MM.1S (cell line): ENCODE results near the gene ANKUB1.

ENCODE experiments used
- DNase-seq: peaks from one replicate; pipeline ENCODE4 v3.0.0-alpha.2; 2015
- H2AFZ ChIP-seq: fragments of 300-600 bp; sonication (generic); 2 replicates; pipeline ENCODE4 v1.6.0; 2016; ENCODE audit warnings: antibody characterized with exemption, low read length
- H3F3A ChIP-seq: fragments of 300-600 bp; sonication (generic); 2 replicates; pipeline ENCODE4 v1.6.1; 2016; ENCODE audit warnings: mild to moderate bottlenecking, antibody characterized with exemption, low read length, moderate library complexity, mixed read lengths; ENCODE audit not compliant: insufficient read depth
- H3K27ac ChIP-seq: fragments of 300-600 bp; sonication (generic); 2 replicates; pipeline ENCODE4 v1.5.1; 2016; ENCODE audit warnings: mild to moderate bottlenecking, low read length
- H3K27me3 ChIP-seq: fragments of 300-600 bp; sonication (generic); replicated peaks from 2 replicates; pipeline ENCODE4 v1.6.0; 2016; ENCODE audit warnings: low read length; ENCODE audit not compliant: insufficient read depth
- H3K36me3 ChIP-seq: fragments of 300-600 bp; sonication (generic); replicated peaks from 2 replicates; pipeline ENCODE4 v1.6.1; 2016; ENCODE audit warnings: mild to moderate bottlenecking, low read length, mixed read lengths; ENCODE audit not compliant: insufficient read depth
- H3K4me1 ChIP-seq: fragments of 300-600 bp; sonication (generic); 2 replicates; pipeline ENCODE4 v1.6.1; 2016; ENCODE audit warnings: low read length, mixed read lengths
- H3K4me2 ChIP-seq: fragments of 300-600 bp; sonication (generic); 2 replicates; pipeline ENCODE4 v1.6.0; 2016; ENCODE audit warnings: low read depth, low read length
- H3K4me3 ChIP-seq: fragments of 300-600 bp; sonication (generic); 2 replicates; pipeline ENCODE4 v1.5.1; 2016; ENCODE audit warnings: low read length, mixed read lengths
- H3K79me2 ChIP-seq: fragments of 300-600 bp; sonication (generic); 2 replicates; pipeline ENCODE4 v1.6.1; 2016; ENCODE audit warnings: mixed run types, low read length, mixed read lengths
- H3K9ac ChIP-seq: fragments of 300-600 bp; sonication (generic); 2 replicates; pipeline ENCODE4 v1.6.1; 2016; ENCODE audit warnings: low read length, mixed read lengths
- H3K9me2 ChIP-seq: fragments of 300-600 bp; sonication (generic); replicated peaks from 2 replicates; pipeline ENCODE4 v1.6.1; 2016; ENCODE audit warnings: mild to moderate bottlenecking, low read length, mixed read lengths; ENCODE audit not compliant: insufficient read depth
- H3K9me3 ChIP-seq: fragments of 300-600 bp; sonication (generic); replicated peaks from 2 replicates; pipeline ENCODE4 v1.6.1; 2016; ENCODE audit warnings: mild to moderate bottlenecking, low read length, mixed read lengths; ENCODE audit not compliant: insufficient read depth
- H4K20me1 ChIP-seq: fragments of 300-600 bp; sonication (generic); 2 replicates; pipeline ENCODE4 v1.6.1; 2016; ENCODE audit warnings: mild to moderate bottlenecking, low read length, moderate library complexity, mixed read lengths; ENCODE audit not compliant: insufficient read depth
- EZH2 ChIP-seq: fragments of 300-600 bp; sonication (generic); optimal IDR thresholded peaks from 2 replicates; pipeline ENCODE3; 2017; ENCODE audit warnings: low read depth, mild to moderate bottlenecking, antibody characterized with exemption, low read length, mixed read lengths
- EZH2phosphoT487 ChIP-seq: fragments of 300-600 bp; sonication (generic); IDR thresholded peaks from 2 replicates; pipeline ENCODE4 v1.6.1; 2018; ENCODE audit warnings: antibody characterized with exemption, low read length
- TF ChIP-seq, protein P1 (sequence below): fragments of 300-600 bp; sonication (generic); IDR thresholded peaks from 2 replicates; pipeline ENCODE4 v1.5.1; 2016; ENCODE audit warnings: antibody characterized with exemption, low read length, mixed read lengths

ANKUB1 gene

GRCh38 chr3:149744151-149744550 lies 48.2 kb downstream of the ANKUB1 start:
- H3K27ac ChIP-seq = no peak overlapping the region
- no peaks in the 10 kb centered on the region for H3K9me2 ChIP-seq
- no peak for DNase-seq
- no peak overlapping the region for H3K4me2 ChIP-seq
- TF ChIP-seq EZH2phosphoT487 = no peak
- H3K4me1 ChIP-seq = no peaks in the 10 kb centered on the region
- H4K20me1 ChIP-seq = no peaks in the 10 kb centered on the region
- no peaks in the 10 kb centered on the region for H3F3A ChIP-seq
- H3K4me3 ChIP-seq = no peak overlapping the region
- H3K9me3 ChIP-seq = no peaks in the 10 kb centered on the region
- H3K36me3 ChIP-seq = no peaks in the 10 kb centered on the region; the same call in 1 of the 2 replicates
- no peak overlapping the region for H3K9ac ChIP-seq
- no peak overlapping the region for H2AFZ ChIP-seq
- no peaks in the 10 kb centered on the region for H3K27me3 ChIP-seq
- H3K79me2 ChIP-seq = no peaks in the 10 kb centered on the region

DNA sequence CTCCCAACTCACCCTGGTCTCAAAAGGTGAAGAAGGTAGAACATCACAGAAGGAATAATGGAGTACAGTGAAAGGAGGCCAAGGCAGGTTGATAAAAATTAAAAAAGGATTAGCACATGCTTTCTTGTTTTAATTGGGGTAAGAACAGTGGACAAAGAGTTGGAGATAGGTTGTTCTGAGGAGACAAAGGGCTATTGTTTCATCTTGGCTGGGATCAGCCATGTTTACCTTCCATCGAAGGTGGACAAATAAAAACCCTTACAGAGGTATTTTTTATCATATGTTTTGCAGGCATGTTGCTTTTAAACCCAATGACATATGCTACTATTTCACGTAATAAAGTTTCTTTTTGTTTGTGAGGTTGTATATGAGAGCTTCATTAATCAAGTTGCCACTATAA lies 53.0 kb downstream of the ANKUB1 start:
- Histone ChIP-seq H3K36me3 (no peaks in the 10 kb centered on the region), H3K4me2 (no peak overlapping the region), H3K9me2 (no peaks in the 10 kb centered on the region), H3K4me1 (peaks cover 7% of the 10 kb centered on the region), H3K4me3 (no peak overlapping the region), H3K9ac (no peak overlapping the region), H4K20me1 (no peaks in the 10 kb centered on the region), H3K27ac (no peak overlapping the region), H3K79me2 (no peaks in the 10 kb centered on the region), H3K9me3 (no peaks in the 10 kb centered on the region), H2AFZ (no peak overlapping the region), H3K27me3 (no peaks in the 10 kb centered on the region), H3F3A (no peaks in the 10 kb centered on the region)
- DNase-seq = no peak
- TF ChIP-seq EZH2 (no peak), EZH2phosphoT487 (no peak)
- TF ChIP-seq, protein P1, sequence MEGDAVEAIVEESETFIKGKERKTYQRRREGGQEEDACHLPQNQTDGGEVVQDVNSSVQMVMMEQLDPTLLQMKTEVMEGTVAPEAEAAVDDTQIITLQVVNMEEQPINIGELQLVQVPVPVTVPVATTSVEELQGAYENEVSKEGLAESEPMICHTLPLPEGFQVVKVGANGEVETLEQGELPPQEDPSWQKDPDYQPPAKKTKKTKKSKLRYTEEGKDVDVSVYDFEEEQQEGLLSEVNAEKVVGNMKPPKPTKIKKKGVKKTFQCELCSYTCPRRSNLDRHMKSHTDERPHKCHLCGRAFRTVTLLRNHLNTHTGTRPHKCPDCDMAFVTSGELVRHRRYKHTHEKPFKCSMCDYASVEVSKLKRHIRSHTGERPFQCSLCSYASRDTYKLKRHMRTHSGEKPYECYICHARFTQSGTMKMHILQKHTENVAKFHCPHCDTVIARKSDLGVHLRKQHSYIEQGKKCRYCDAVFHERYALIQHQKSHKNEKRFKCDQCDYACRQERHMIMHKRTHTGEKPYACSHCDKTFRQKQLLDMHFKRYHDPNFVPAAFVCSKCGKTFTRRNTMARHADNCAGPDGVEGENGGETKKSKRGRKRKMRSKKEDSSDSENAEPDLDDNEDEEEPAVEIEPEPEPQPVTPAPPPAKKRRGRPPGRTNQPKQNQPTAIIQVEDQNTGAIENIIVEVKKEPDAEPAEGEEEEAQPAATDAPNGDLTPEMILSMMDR = no peak

GRCh38 chr3:149738876-149739275 lies 53.5 kb downstream of the ANKUB1 start:
- H3K27me3 ChIP-seq = no peaks in the 10 kb centered on the region
- no peaks in the 10 kb centered on the region for H4K20me1 ChIP-seq
- no peaks in the 10 kb centered on the region for H3K9me3 ChIP-seq
- H3K9me2 ChIP-seq = no peaks in the 10 kb centered on the region
- no peaks in the 10 kb centered on the region for H3F3A ChIP-seq
- no peak overlapping the region for H3K4me2 ChIP-seq
- H2AFZ ChIP-seq = no peak overlapping the region
- H3K36me3 ChIP-seq = no peaks in the 10 kb centered on the region
- no peak for TF ChIP-seq EZH2
- TF ChIP-seq, protein P1 = no peak
- no peak for TF ChIP-seq EZH2phosphoT487
- peaks cover 7% of the 10 kb centered on the region for H3K4me1 ChIP-seq
- H3K9ac ChIP-seq = no peak overlapping the region
- DNase-seq = no peak
- H3K79me2 ChIP-seq = no peaks in the 10 kb centered on the region
- H3K4me3 ChIP-seq = no peak overlapping the region
- no peak overlapping the region for H3K27ac ChIP-seq

- H3K4me1 ChIP-seq = peaks cover 7% of the 10 kb centered on the region
- no peaks in the 10 kb centered on the region for H4K20me1 ChIP-seq
- no peak overlapping the region for H3K27ac ChIP-seq
- no peak overlapping the region for H3K4me2 ChIP-seq
- no peaks in the 10 kb centered on the region for H3K36me3 ChIP-seq
- H3K79me2 ChIP-seq = no peaks in the 10 kb centered on the region
- no peak overlapping the region for H2AFZ ChIP-seq
- H3K27me3 ChIP-seq = no peaks in the 10 kb centered on the region
- no peaks in the 10 kb centered on the region for H3K9me2 ChIP-seq
- DNase-seq = no peak
- H3K9ac ChIP-seq = no peak overlapping the region
- H3K4me3 ChIP-seq = no peak overlapping the region
- TF ChIP-seq EZH2phosphoT487 = no peak
- no peaks in the 10 kb centered on the region for H3K9me3 ChIP-seq
- no peaks in the 10 kb centered on the region for H3F3A ChIP-seq
These were observed 55.5 kb downstream of the ANKUB1 start for GRCh38 chr3:149736953-149737205.
